NB4 (cell line): ENCODE results near the gene SLC25A28.

Source experiments
- DNase-seq: peaks from one replicate; pipeline ENCODE4 v3.0.0; 2010; ENCODE audit warnings: low read depth
- H3K4me3 ChIP-seq: one replicate; pipeline ENCODE4 v1.5.1; 2011; ENCODE audit warnings: mild to moderate bottlenecking, low read depth, low read length, moderate library complexity
- MYC ChIP-seq: IDR thresholded peaks from 2 replicates; pipeline ENCODE4 v1.6.1; 2011; ENCODE audit warnings: low read depth, low read length
- POLR2A ChIP-seq: IDR thresholded peaks from 2 replicates; pipeline ENCODE4 v1.6.1; 2011; ENCODE audit warnings: mild to moderate bottlenecking; ENCODE audit not compliant: insufficient read length; ENCODE audit errors: extremely low read depth
- TF ChIP-seq, protein P1 (sequence below): IDR thresholded peaks from 2 replicates; pipeline ENCODE4 v1.6.1; 2011; ENCODE audit warnings: low read depth, low read length
- TF ChIP-seq, protein P2 (sequence below): IDR thresholded peaks from one replicate; pipeline ENCODE4 v1.5.1; 2012; ENCODE audit warnings: low read depth, low read length

Gene SLC25A28, protein sequence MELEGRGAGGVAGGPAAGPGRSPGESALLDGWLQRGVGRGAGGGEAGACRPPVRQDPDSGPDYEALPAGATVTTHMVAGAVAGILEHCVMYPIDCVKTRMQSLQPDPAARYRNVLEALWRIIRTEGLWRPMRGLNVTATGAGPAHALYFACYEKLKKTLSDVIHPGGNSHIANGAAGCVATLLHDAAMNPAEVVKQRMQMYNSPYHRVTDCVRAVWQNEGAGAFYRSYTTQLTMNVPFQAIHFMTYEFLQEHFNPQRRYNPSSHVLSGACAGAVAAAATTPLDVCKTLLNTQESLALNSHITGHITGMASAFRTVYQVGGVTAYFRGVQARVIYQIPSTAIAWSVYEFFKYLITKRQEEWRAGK

DNA sequence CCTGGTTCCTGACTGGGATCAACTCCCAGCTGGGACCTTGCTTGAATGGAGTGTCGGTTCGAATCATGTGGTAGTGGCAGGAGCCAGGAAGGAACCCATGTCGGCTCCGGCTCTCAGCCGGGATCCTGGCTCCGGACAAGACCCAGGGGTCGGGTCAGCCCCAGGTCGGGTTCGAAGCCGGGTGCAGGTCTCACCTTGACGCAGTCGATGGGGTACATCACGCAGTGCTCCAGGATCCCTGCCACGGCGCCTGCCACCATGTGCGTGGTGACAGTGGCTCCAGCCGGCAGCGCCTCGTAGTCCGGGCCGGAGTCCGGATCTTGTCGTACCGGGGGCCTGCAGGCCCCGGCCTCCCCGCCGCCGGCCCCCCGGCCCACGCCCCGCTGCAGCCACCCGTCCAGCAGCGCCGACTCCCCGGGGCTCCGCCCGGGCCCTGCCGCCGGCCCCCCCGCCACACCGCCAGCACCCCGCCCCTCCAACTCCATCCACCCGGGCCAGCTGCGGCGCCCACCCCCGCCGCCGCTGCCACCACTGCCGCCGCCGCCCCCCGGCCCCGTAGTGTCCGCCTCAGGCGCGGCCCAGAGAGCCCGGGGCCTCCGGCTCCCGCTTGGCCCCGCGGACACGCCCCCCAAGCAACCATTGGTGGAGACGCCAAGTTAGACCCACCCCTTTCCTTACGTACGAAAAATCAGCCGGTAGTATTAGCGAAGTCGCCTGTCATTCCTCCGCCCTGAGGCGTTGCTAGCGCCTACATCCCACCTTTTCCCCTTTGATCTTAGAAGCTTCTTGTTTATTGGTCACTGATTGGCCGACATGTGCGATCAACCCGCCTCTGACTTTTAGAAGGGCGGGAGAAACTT lies at the start of gene SLC25A28:
Gene SLC25A28 (minus strand): TSS at position 589 of the 860 bp plus-strand sequence. CDS start 104 bp downstream, at position 485.
- H3K4me3 ChIP-seq: peak within 1 kb of the TSS; percentile 98
- TF ChIP-seq, protein P1, sequence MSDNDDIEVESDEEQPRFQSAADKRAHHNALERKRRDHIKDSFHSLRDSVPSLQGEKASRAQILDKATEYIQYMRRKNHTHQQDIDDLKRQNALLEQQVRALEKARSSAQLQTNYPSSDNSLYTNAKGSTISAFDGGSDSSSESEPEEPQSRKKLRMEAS: peak; percentile 76
- peak; percentile 73 for TF ChIP-seq MYC
- TF ChIP-seq, protein P2, sequence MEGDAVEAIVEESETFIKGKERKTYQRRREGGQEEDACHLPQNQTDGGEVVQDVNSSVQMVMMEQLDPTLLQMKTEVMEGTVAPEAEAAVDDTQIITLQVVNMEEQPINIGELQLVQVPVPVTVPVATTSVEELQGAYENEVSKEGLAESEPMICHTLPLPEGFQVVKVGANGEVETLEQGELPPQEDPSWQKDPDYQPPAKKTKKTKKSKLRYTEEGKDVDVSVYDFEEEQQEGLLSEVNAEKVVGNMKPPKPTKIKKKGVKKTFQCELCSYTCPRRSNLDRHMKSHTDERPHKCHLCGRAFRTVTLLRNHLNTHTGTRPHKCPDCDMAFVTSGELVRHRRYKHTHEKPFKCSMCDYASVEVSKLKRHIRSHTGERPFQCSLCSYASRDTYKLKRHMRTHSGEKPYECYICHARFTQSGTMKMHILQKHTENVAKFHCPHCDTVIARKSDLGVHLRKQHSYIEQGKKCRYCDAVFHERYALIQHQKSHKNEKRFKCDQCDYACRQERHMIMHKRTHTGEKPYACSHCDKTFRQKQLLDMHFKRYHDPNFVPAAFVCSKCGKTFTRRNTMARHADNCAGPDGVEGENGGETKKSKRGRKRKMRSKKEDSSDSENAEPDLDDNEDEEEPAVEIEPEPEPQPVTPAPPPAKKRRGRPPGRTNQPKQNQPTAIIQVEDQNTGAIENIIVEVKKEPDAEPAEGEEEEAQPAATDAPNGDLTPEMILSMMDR: no peak
- no peak for TF ChIP-seq POLR2A
- DNase-seq: peak; percentile 100

DNA sequence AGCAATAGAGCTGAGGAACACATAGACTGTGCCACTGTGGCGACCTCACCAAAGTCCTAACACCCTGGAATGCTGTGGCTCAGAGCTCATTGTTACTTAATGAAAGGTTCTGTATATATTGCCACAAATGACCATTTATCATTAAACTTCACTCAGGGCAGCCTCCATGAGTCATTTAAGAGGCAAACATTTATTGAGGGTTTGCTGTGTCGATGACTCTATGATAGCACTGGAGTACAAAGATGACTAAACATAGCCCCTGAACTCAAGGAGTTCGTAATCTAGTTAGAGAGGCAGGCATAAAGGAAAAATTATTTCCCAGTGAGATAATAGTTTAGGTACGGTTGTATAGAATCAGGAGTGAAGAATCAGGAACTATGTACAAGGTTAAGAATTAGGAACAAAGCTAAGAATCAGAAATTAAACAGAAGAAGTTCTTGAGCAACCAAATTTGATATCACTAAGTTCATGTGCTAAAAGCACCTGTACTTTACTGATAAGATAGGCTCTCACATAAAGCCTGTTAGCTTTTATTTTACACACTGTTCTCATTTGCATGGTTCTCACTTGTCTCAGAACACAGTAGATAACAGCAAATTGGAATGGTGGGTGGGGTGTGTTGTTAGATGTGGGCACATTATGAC lies 47.0 kb upstream of the SLC25A28 start:
- H3K4me3 ChIP-seq: no peak overlapping the region
- TF ChIP-seq MYC: no peak
- TF ChIP-seq, protein P1: no peak
- TF ChIP-seq, protein P2: no peak
- TF ChIP-seq POLR2A: no peak
- DNase-seq: no peak

DNA sequence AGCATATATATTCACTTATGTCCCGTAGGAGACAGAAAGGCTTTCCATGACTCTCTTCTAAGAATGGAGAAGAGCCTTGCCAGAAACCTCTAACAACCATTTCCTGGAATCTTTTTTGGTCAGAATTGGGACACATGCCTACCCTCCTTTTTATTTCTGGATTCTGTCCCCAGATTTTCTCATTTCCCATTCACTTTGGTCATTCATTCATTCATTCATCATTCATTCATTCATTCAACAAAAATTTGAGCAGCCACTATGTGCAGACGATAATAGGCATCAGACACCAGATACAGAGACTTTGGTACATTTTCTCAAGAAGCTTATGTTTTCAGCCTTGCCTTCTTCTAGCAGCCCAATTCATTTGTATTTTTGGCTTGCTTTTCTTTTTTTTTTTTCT lies 45.1 kb upstream of the SLC25A28 start:
- TF ChIP-seq MYC (no peak), POLR2A (no peak)
- TF ChIP-seq, protein P2: no peak
- TF ChIP-seq, protein P1: no peak
- H3K4me3 ChIP-seq: no peak overlapping the region
- no peak for DNase-seq

DNA sequence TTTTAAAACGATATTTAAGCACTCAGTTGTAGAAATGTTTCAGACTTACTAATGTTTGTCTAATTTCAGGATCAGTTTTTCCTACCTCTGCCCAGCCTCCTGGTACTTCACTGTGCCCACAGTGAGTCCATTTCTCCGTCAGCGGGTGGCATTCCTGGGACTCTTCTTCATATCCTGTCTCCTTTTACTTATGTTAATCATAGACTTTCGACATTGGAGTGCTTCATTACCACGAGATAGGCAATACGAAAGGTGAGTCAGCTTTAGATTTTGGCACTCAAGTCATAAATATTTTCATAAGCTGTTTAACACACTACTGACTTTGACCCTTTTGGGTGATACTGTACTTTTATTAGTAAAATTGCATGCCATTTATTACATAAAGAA lies 41.1 kb upstream of the SLC25A28 start:
- DNase-seq: no peak
- TF ChIP-seq, protein P2: no peak
- TF ChIP-seq POLR2A (no peak), MYC (no peak)
- TF ChIP-seq, protein P1: no peak
- no peak overlapping the region for H3K4me3 ChIP-seq

DNA sequence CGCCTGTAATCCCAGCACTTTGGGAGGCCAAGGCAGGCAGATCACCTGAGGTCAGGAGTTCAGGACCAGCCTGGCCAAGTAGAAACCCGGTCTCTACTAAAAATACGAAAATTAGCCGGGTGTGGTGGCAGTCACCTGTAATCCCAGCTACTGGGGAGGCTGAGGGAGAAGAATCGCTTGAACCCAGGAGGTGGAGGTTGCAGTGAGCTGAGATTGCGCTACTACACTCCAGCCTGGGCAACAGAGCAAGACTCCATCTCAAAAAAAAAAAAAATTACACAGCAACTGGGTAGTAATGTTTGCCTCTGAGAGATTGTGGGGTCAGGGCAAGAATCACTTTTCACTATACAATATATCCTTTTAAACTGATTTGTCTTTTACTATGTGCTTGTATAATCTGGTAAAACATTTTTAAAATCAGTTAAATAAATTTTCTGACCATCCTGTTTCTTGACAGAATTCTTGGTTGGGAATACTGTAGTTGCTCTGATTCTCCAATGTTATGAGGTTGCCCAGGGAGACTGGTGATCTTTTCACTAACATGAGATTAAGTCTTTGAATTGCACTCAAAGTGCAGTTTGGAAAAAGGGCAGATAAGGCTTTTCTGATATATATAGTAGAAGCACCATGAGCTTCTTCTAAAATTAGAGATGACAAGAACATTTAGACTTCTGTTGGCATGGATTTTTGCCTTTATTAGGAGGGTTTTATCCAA lies 40.6 kb upstream of the SLC25A28 start:
- no peak for TF ChIP-seq POLR2A
- TF ChIP-seq, protein P1: no peak

More for the DNA sequence above, 40.6 kb upstream of the SLC25A28 start:
- no peak for DNase-seq
- H3K4me3 ChIP-seq: no peak overlapping the region
